K562 (cell line): ENCODE measurements around the gene C20orf96.

Experiments used
- ETV6 ChIP-seq, 3 experiments: fragments of 150-350 bp in 1 of 3; sonication (generic) in 1 of 3; formaldehyde crosslinking in 1 of 3; IDR thresholded peaks; 2 replicates each; pipeline versions ENCODE4 v1.6.1 to v1.8.0; 2014 to 2022; ENCODE audit warnings: borderline replicate concordance in 2 of 3, low read depth in 2 of 3, antibody characterized with exemption in 1 of 3, low read length in 1 of 3, mild to moderate bottlenecking in 1 of 3, missing genetic modification reagents in 1 of 3
- EZH2 ChIP-seq: IDR thresholded peaks from 2 replicates; pipeline ENCODE4 v1.6.1; 2012; ENCODE audit warnings: low read depth, mild to moderate bottlenecking, inconsistent platforms, low read length, borderline replicate concordance
- HNRNPUL1 ChIP-seq: fragments of 200-400 bp; formaldehyde crosslinking; IDR thresholded peaks from 2 replicates; pipeline ENCODE4 v1.6.1; 2017; ENCODE audit warnings: low read length
- NR2C2 ChIP-seq, 2 experiments: fragments of 200-800 bp in 1 of 2; sonication (Bioruptor generic) in 1 of 2; sonication (generic) in 1 of 2; formaldehyde crosslinking in 1 of 2; IDR thresholded peaks; 2 replicates each; pipeline versions ENCODE4 v1.6.1 to v1.8.0; 2016 to 2022; ENCODE audit warnings: mild to moderate bottlenecking in 1 of 2, missing compliant biosample characterization in 1 of 2, missing genetic modification characterization in 1 of 2, missing genetic modification reagents in 1 of 2
- POLR2AphosphoS5 ChIP-seq: IDR thresholded peaks from 2 replicates; pipeline ENCODE4 v1.6.1; 2011; ENCODE audit warnings: mild to moderate bottlenecking, low read depth, low read length, moderate library complexity; ENCODE audit not compliant: control insufficient read depth, insufficient read depth
- SMAD4 ChIP-seq: fragments of 250-450 bp; sonication (Bioruptor Pico); conservative IDR thresholded peaks from 2 replicates; pipeline ENCODE4 v1.8.0; 2021; ENCODE audit warnings: inconsistent platforms, mild to moderate bottlenecking, moderate library complexity
- SMARCA4 ChIP-seq: fragments of 450-650 bp; IDR thresholded peaks from 2 replicates; pipeline ENCODE4 v1.6.1; 2016
- TAF1 ChIP-seq: IDR thresholded peaks from 2 replicates; pipeline ENCODE4 v1.6.1; 2011; ENCODE audit warnings: mild to moderate bottlenecking, low read length, moderate library complexity; ENCODE audit not compliant: insufficient read depth, control insufficient read depth, severe bottlenecking; ENCODE audit errors: extremely low read depth
- TAF15 ChIP-seq: fragments of 200-400 bp; formaldehyde crosslinking; IDR thresholded peaks from 2 replicates; pipeline ENCODE4 v1.6.1; 2017; ENCODE audit warnings: mild to moderate bottlenecking, low read depth, low read length, moderate library complexity
- TOE1 ChIP-seq, 2 experiments: fragments of 450-650 bp in 1 of 2; sonication (generic) in 1 of 2; formaldehyde crosslinking in 1 of 2; IDR thresholded peaks; 2 replicates each; pipeline versions ENCODE4 v1.7.1 to v1.8.0; 2016 to 2022; ENCODE audit warnings: borderline replicate concordance in 2 of 2, mild to moderate bottlenecking in 2 of 2, antibody characterized with exemption in 1 of 2, inconsistent platforms in 1 of 2, low read depth in 1 of 2, missing genetic modification reagents in 1 of 2, moderate library complexity in 1 of 2
- ZC3H8 ChIP-seq: fragments of 450-650 bp; IDR thresholded peaks from 2 replicates; pipeline ENCODE4 v1.6.1; 2017
- TF ChIP-seq, protein P1 (sequence below), 3 experiments: IDR thresholded peaks in 2 of 3; conservative IDR thresholded peaks in 1 of 3; 2 replicates each; pipeline ENCODE4 v1.5.1; 2011 to 2012; ENCODE audit warnings: low read length in 3 of 3, mild to moderate bottlenecking in 3 of 3, control low read depth in 2 of 3, improper control_type of control experiment in 1 of 3, inconsistent platforms in 1 of 3, low read depth in 1 of 3, mixed read lengths in 1 of 3, moderate library complexity in 1 of 3; ENCODE audit not compliant: insufficient read depth in 2 of 3
- TF ChIP-seq, protein P2 (sequence below): sonication (generic); formaldehyde crosslinking; IDR thresholded peaks from 2 replicates; pipeline ENCODE4 v1.8.1; 2022; ENCODE audit warnings: missing genetic modification reagents
- TF ChIP-seq, protein P3 (sequence below): sonication (generic); formaldehyde crosslinking; IDR thresholded peaks from 2 replicates; pipeline ENCODE4 v1.8.1; 2023; ENCODE audit warnings: mild to moderate bottlenecking, missing genetic modification reagents

DNA sequence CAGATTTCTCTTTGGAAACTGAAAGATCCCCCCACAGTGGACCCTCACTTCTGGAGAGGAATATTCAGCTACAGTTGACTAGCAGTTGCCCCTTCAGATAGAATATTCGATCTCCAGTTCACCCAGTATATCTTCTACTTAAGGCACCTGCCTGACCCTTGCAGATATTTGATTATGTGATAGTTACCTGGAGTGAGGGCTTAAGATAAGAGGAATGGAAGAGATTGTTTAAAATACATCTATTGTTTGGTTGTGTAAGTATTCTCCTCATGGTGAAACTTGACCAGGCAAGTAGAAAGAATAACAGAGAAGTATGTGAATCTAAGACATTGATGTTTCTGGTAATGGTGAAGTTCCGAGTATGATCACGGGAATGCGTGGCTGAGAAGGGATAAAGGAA, 5.3 kb upstream of the C20orf96 start:
- TF ChIP-seq, protein P1, sequence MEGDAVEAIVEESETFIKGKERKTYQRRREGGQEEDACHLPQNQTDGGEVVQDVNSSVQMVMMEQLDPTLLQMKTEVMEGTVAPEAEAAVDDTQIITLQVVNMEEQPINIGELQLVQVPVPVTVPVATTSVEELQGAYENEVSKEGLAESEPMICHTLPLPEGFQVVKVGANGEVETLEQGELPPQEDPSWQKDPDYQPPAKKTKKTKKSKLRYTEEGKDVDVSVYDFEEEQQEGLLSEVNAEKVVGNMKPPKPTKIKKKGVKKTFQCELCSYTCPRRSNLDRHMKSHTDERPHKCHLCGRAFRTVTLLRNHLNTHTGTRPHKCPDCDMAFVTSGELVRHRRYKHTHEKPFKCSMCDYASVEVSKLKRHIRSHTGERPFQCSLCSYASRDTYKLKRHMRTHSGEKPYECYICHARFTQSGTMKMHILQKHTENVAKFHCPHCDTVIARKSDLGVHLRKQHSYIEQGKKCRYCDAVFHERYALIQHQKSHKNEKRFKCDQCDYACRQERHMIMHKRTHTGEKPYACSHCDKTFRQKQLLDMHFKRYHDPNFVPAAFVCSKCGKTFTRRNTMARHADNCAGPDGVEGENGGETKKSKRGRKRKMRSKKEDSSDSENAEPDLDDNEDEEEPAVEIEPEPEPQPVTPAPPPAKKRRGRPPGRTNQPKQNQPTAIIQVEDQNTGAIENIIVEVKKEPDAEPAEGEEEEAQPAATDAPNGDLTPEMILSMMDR (IDR thresholded peaks at IDR 0.05 in 2 of 3, conservative IDR thresholded peaks at IDR 0.05 in 1 of 3; ENCODE audit: insufficient read depth in 2 of 3, low read depth in 1 of 3, low read length in 3 of 3): no peak
- TF ChIP-seq, protein P2, sequence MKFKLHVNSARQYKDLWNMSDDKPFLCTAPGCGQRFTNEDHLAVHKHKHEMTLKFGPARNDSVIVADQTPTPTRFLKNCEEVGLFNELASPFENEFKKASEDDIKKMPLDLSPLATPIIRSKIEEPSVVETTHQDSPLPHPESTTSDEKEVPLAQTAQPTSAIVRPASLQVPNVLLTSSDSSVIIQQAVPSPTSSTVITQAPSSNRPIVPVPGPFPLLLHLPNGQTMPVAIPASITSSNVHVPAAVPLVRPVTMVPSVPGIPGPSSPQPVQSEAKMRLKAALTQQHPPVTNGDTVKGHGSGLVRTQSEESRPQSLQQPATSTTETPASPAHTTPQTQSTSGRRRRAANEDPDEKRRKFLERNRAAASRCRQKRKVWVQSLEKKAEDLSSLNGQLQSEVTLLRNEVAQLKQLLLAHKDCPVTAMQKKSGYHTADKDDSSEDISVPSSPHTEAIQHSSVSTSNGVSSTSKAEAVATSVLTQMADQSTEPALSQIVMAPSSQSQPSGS (CRISPR knock-in tag): no peak
- TF ChIP-seq ETV6 (IDR thresholded peaks at IDR 0.05; ENCODE audit: borderline replicate concordance in 1 of 2, low read depth in 2 of 2, low read length in 1 of 2): no peak
- TF ChIP-seq ETV6 (CRISPR knock-in tag; IDR thresholded peaks at IDR 0.05; ENCODE audit: borderline replicate concordance): no peak
- TF ChIP-seq SMARCA4: no peak
- no peak for TF ChIP-seq HNRNPUL1
- no peak for TF ChIP-seq EZH2
- no peak for TF ChIP-seq TAF1
- TF ChIP-seq TOE1 (IDR thresholded peaks at IDR 0.05; ENCODE audit: borderline replicate concordance): no peak
- TF ChIP-seq TOE1 (CRISPR knock-in tag; IDR thresholded peaks at IDR 0.05; ENCODE audit: borderline replicate concordance, low read depth): no peak
- no peak for TF ChIP-seq POLR2AphosphoS5
- no peak for TF ChIP-seq NR2C2 (CRISPR knock-in tag; IDR thresholded peaks at IDR 0.05)
- TF ChIP-seq NR2C2 (tag; IDR thresholded peaks at IDR 0.05): no peak
- TF ChIP-seq, protein P3, sequence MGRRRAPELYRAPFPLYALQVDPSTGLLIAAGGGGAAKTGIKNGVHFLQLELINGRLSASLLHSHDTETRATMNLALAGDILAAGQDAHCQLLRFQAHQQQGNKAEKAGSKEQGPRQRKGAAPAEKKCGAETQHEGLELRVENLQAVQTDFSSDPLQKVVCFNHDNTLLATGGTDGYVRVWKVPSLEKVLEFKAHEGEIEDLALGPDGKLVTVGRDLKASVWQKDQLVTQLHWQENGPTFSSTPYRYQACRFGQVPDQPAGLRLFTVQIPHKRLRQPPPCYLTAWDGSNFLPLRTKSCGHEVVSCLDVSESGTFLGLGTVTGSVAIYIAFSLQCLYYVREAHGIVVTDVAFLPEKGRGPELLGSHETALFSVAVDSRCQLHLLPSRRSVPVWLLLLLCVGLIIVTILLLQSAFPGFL (CRISPR knock-in tag): no peak
- TF ChIP-seq ZC3H8: no peak
- TF ChIP-seq SMAD4: no peak
- no peak for TF ChIP-seq TAF15
